Liver (tissue), 9 donors: Measurements from ENCODE around the gene CTDSP2. TPM values are rescaled to one million over a fixed set of nuclear protein-coding genes. Genes with fewer than 3 reads are reported as not detected.

Source experiments
- DNase-seq: peaks from one replicate; pipeline ENCODE4 v3.0.0-alpha.2; 2017; ENCODE audit warnings: low spot score
- H3K27ac ChIP-seq, 2 donors: one replicate each; pipeline ENCODE4 v1.7.0; 2013; ENCODE audit warnings: inconsistent platforms in 2 of 2, low read length in 2 of 2, control low read depth in 1 of 2, low read depth in 1 of 2, mild to moderate bottlenecking in 1 of 2
- H3K27me3 ChIP-seq, 4 donors: one replicate each; pipeline versions ENCODE4 v1.6.1 to v1.7.0; 2013; ENCODE audit warnings: low read length in 3 of 4, inconsistent platforms in 1 of 4, mild to moderate bottlenecking in 1 of 4, moderate library complexity in 1 of 4; ENCODE audit not compliant: control insufficient read depth in 4 of 4, insufficient read depth in 4 of 4
- H3K36me3 ChIP-seq, 4 donors: one replicate each; pipeline versions ENCODE4 v1.6.1 to v1.7.0; 2013; ENCODE audit warnings: low read length in 3 of 4, mild to moderate bottlenecking in 3 of 4, low read depth in 1 of 4, moderate library complexity in 1 of 4; ENCODE audit not compliant: control insufficient read depth in 4 of 4, insufficient read depth in 3 of 4
- H3K4me1 ChIP-seq, 4 donors: one replicate each; pipeline versions ENCODE4 v1.6.1 to v1.7.0; 2013; ENCODE audit warnings: low read length in 3 of 4, mild to moderate bottlenecking in 3 of 4, moderate library complexity in 1 of 4; ENCODE audit not compliant: control insufficient read depth in 4 of 4, insufficient read depth in 4 of 4
- H3K4me3 ChIP-seq, 3 donors: one replicate each; pipeline versions ENCODE4 v1.6.1 to v1.7.0; 2013; ENCODE audit warnings: low read length in 3 of 3, control low read depth in 1 of 3, low read depth in 1 of 3, mild to moderate bottlenecking in 1 of 3
- H3K9ac ChIP-seq, 2 donors: one replicate each; pipeline ENCODE4 v1.7.0; 2013; ENCODE audit warnings: low read length in 2 of 2, mild to moderate bottlenecking in 2 of 2, moderate library complexity in 2 of 2, control low read depth in 1 of 2, low read depth in 1 of 2
- H3K9me3 ChIP-seq, 4 donors: one replicate each; pipeline versions ENCODE4 v1.6.1 to v1.7.0; 2013; ENCODE audit warnings: low read length in 3 of 4; ENCODE audit not compliant: control insufficient read depth in 4 of 4
- CTCF ChIP-seq: fragments of 150-350 bp; IDR thresholded peaks from 2 replicates; pipeline ENCODE4 v1.5.1; 2017; ENCODE audit warnings: improper control_type of control experiment, low read depth, low read length; ENCODE audit not compliant: missing input control
- EGR1 ChIP-seq, 2 donors: IDR thresholded peaks; 2 replicates each; pipeline ENCODE4 v1.6.1; 2016 to 2018; ENCODE audit warnings: antibody characterized with exemption in 2 of 2, low read depth in 2 of 2
- FOXA1 ChIP-seq: IDR thresholded peaks from 2 replicates; pipeline ENCODE4 v1.6.1; 2016; ENCODE audit warnings: antibody characterized with exemption
- FOXA2 ChIP-seq: IDR thresholded peaks from 2 replicates; pipeline ENCODE4 v1.6.1; 2016; ENCODE audit warnings: antibody characterized with exemption
- HNF4A ChIP-seq, 2 donors: conservative IDR thresholded peaks; 2 replicates each; pipeline ENCODE4 v1.6.1; 2016; ENCODE audit warnings: antibody characterized with exemption in 2 of 2, mild to moderate bottlenecking in 2 of 2
- JUND ChIP-seq, 2 donors: IDR thresholded peaks; 2 replicates each; pipeline ENCODE4 v1.6.1; 2016; ENCODE audit warnings: antibody characterized with exemption in 2 of 2
- NR2F2 ChIP-seq: IDR thresholded peaks from 2 replicates; pipeline ENCODE4 v1.6.1; 2016; ENCODE audit warnings: antibody characterized with exemption
- RAD21 ChIP-seq, 2 donors: IDR thresholded peaks; 2 replicates each; pipeline ENCODE4 v1.6.1; 2016; ENCODE audit warnings: antibody characterized with exemption in 2 of 2, mild to moderate bottlenecking in 2 of 2
- REST ChIP-seq: IDR thresholded peaks from 2 replicates; pipeline ENCODE4 v1.6.1; 2016; ENCODE audit warnings: antibody characterized with exemption, mild to moderate bottlenecking
- RXRA ChIP-seq, 2 donors: IDR thresholded peaks; 2 replicates each; pipeline ENCODE4 v1.6.1; 2017 to 2018; ENCODE audit warnings: antibody characterized with exemption in 2 of 2, mild to moderate bottlenecking in 1 of 2
- TAF1 ChIP-seq: conservative IDR thresholded peaks from 2 replicates; pipeline ENCODE4 v1.6.1; 2016; ENCODE audit warnings: antibody characterized with exemption, mild to moderate bottlenecking
- YY1 ChIP-seq: IDR thresholded peaks from 2 replicates; pipeline ENCODE4 v1.6.1; 2016; ENCODE audit warnings: antibody characterized with exemption, mild to moderate bottlenecking
- WGBS: extraction: QIAGEN DNeasy Blood & Tissue Kit; methylation state at CpG from one replicate; pipeline ENCODE4 v1.1.7; 2013; 5-methylcytosine and 5-hydroxymethylcytosine counted together
- polyA plus RNA-seq, 2 donors: library from polyadenylated mRNA; stranded (reverse) in 1 of 2; unstranded in 1 of 2; fragments of 200-250 nt in 1 of 2; fragments of >200 nt in 1 of 2; fragmentation: Nextera tagmentation in 1 of 2; extraction: Ambion mirVana in 1 of 2; gene quantifications; one replicate each; pipeline versions ENCODE4 v1.2.1 to v1.2.3, GENCODE V29; 2013 to 2015
- total RNA-seq, 2 donors: library from RNA; depleted of rRNA; stranded (reverse); fragments of >200 nt; gene quantifications; one replicate each; pipeline ENCODE4 v1.2.3, GENCODE V29; 2014
- TF ChIP-seq, protein P1 (sequence below): IDR thresholded peaks from 2 replicates; pipeline ENCODE4 v1.6.1; 2016; ENCODE audit warnings: antibody characterized with exemption
- donor health status: healthy.
- donor health status: healthy.
- donor health status: healthy.
- donor health status: healthy.
- donor health status: healthy.

CTDSP2 gene
- total and polyA plus RNA-seq, 4 donors, result 20.1 to 60.9 (median 43.7) TPM

DNA sequence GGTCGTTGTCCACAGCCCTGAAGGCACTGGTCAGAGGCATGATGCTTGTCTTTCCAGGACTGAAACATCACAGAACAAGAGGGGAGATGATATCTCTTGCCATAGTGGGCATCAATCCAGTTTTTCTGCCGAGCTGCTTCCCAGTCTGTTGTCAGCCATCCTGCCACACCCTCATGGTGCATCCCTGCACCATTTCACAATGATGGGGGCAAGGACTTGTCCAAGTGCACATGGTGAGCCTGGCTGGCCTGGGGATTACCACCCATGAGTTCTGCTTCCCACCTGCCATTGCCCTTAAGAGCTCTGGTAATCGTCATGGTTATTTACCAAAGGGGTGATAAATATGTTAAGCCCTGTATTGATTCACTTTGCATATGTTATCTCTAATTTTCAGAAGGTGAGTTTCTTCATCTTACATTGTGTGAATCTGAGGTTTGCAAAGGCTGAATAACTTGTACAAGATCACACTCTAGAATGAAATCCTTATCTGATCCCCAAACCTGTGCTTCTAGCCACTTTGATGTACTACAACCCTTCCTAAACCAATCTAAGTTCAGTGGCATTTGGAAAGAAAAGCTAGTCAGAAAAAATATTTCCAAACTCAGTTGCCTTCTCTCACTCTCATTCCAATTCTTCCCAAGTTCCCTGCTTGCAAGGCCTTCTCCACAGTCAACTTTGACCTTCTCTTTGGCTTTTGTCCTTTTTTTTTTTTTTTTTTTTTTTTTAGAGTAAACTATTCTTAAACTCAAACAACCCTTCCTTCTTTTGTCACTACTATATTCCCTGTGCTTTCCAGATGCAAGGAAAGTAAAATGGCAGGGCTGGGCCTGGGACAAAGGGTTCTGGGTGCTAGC lies 30.3 kb downstream of the CTDSP2 start:
- Histone ChIP-seq H3K36me3 (peaks cover 0 to 14% (median 3%) of the 10 kb centered on the region in 4 donors), H3K27me3 (no peaks in the 10 kb centered on the region), H3K27ac (no peak overlapping the region), H3K9me3 (no peaks in the 10 kb centered on the region), H3K9ac (no peak overlapping the region), H3K4me3 (no peak overlapping the region), H3K4me1 (peaks cover 2 to 19% (median 10%) of the 10 kb centered on the region in 4 donors)
- 49% methylated on average over 3 of the region's 3 CpGs for WGBS
- TF ChIP-seq TAF1, result no peak
- peak; percentile 56 for TF ChIP-seq NR2F2
- no peak for DNase-seq

DNA sequence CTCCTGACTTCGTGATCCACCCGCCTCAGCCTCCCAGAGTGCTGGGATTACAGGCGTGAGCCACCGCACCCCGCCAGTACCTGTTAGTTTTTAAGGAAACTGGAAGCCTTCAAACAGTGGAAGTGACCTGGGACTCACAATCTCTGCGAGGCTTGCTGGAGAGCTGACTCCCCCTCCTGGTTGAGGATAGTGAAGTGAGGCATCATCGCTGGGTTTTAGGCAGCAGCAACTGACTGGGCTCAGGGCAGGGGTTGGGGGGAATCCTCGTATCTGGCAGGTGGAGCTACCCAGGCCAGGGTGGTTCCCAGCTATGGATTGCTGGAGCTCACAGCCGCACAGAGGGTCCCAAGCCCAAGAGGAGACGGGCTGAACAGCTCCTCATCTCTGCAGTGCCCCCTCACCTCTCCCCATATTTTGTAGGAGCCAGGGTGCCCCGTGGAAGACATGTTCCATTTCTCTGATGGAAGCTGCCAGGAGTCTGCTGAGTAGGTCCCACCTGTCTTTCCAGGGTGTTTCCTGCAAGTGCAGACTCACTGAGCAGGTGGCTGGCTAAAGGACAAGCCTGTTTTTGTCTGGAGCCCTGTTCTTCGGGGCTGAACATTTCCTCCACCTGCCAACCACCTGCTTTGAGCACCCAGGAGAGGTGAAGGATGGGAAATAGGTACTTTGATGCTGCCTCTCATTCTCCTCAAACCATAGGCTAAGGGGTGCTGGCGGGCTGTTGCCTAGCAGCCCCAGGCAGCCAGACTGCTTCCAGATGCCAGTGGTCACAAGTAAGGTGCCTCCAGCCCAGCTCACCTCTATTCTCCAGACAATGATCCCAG lies 31.1 kb downstream of the CTDSP2 start:
- no peaks in the 10 kb centered on the region for H3K27me3 ChIP-seq
- no peak overlapping the region for H3K4me3 ChIP-seq
- TF ChIP-seq FOXA2 (no peak), TAF1 (no peak), EGR1 (IDR thresholded peaks at IDR 0.05; ENCODE audit: low read depth in 2 of 2) (no peak), RAD21 (IDR thresholded peaks at IDR 0.05) (no peak), HNF4A (conservative IDR thresholded peaks at IDR 0.05) (no peak), CTCF (no peak), FOXA1 (no peak), YY1 (no peak), REST (no peak), RXRA (IDR thresholded peaks at IDR 0.05) (no peak), JUND (IDR thresholded peaks at IDR 0.05) (no peak)
- TF ChIP-seq, protein P1, sequence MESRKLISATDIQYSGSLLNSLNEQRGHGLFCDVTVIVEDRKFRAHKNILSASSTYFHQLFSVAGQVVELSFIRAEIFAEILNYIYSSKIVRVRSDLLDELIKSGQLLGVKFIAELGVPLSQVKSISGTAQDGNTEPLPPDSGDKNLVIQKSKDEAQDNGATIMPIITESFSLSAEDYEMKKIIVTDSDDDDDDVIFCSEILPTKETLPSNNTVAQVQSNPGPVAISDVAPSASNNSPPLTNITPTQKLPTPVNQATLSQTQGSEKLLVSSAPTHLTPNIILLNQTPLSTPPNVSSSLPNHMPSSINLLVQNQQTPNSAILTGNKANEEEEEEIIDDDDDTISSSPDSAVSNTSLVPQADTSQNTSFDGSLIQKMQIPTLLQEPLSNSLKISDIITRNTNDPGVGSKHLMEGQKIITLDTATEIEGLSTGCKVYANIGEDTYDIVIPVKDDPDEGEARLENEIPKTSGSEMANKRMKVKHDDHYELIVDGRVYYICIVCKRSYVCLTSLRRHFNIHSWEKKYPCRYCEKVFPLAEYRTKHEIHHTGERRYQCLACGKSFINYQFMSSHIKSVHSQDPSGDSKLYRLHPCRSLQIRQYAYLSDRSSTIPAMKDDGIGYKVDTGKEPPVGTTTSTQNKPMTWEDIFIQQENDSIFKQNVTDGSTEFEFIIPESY, result no peak
- no peak overlapping the region for H3K9ac ChIP-seq
- peaks cover 0 to 17% (median 8%) of the 10 kb centered on the region in 4 donors for H3K36me3 ChIP-seq
- peaks cover 2 to 14% (median 7%) of the 10 kb centered on the region in 4 donors for H3K4me1 ChIP-seq
- 91% methylated on average over 13 of the region's 13 CpGs for WGBS
- DNase-seq, result no peak
- no peaks in the 10 kb centered on the region for H3K9me3 ChIP-seq
- no peak overlapping the region for H3K27ac ChIP-seq
